Neutrophil (primary cell): Measurements from ENCODE around the gene KNDC1.

ENCODE experiments used
- H3K27ac ChIP-seq: fragments of 200-600 bp; sonication (generic); 2 replicates; pipeline ENCODE4 v1.5.1; 2016; ENCODE audit warnings: mild to moderate bottlenecking, moderate library complexity
- H3K27me3 ChIP-seq: fragments of 200-600 bp; sonication (generic); 2 replicates; pipeline ENCODE4 v1.6.0; 2016; ENCODE audit warnings: mild to moderate bottlenecking
- H3K36me3 ChIP-seq: fragments of 200-600 bp; sonication (generic); 2 replicates; pipeline ENCODE4 v1.5.1; 2017
- H3K4me1 ChIP-seq, 2 experiments: fragments of 200-600 bp in 1 of 2; sonication (generic) in 1 of 2; 1 replicate in 1 of 2; 2 replicates in 1 of 2; pipeline versions ENCODE4 v1.5.1 to v1.6.1; 2013 to 2016; ENCODE audit warnings: low read depth in 1 of 2, low read length in 1 of 2, mild to moderate bottlenecking in 1 of 2, moderate library complexity in 1 of 2; ENCODE audit not compliant: control insufficient read depth in 1 of 2, insufficient read depth in 1 of 2
- H3K4me3 ChIP-seq, 2 experiments: fragments of 200-600 bp in 1 of 2; sonication (generic) in 1 of 2; 1 replicate in 1 of 2; 2 replicates in 1 of 2; pipeline ENCODE4 v1.5.1; 2013 to 2016; ENCODE audit warnings: low read depth in 1 of 2, low read length in 1 of 2, mild to moderate bottlenecking in 1 of 2, moderate library complexity in 1 of 2
- H3K9me3 ChIP-seq: fragments of 200-600 bp; sonication (generic); 2 replicates; pipeline ENCODE4 v1.5.1; 2016
- CTCF ChIP-seq: fragments of 200-600 bp; sonication (generic); IDR thresholded peaks from 2 replicates; pipeline ENCODE4 v1.5.1; 2016; ENCODE audit warnings: antibody characterized with exemption

KNDC1 gene

GRCh38 chr10:133128126-133129070, 31.6 kb upstream of the KNDC1 start:
- Histone ChIP-seq H3K36me3 (no peaks in the 10 kb centered on the region), H3K4me1 (no peaks in the 10 kb centered on the region)
- TF ChIP-seq CTCF, result no peak

DNA sequence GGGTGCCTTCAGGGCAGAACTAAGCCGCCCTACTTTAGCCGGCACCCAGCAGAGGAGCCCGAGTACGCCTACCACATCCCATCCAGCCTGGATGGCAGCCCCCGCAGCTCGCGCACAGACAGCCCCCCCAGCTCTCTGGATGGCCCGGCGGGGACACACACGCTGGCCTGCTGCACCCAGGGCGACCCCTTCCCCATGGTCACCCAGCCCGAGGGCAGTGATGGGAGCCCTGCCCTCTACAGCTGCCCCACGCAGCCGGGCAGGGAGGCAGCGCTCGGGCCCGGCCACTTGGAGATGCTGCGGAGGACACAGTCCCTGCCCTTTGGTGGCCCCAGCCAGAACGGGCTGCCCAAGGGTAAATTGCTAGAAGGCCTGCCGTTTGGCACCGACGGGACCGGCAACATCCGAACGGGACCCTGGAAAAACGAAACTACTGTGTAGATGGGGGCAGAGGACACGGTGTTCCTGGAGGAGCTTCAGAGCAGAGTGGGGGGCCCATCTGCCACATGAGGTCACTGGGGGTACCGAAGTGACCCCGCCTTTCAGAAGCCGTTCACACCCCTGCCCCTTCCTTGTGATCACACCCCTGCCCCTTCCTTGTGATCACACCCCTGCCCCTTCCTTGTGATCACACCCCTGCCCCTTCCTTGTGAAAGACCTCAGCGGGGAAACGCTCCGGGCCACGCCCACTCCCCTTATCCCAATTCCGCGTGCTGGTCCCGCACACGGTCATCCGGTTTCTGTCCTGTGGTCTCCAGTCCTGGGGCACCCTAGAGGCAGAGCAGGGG, 30.8 kb upstream of the KNDC1 start:
- H3K4me1 ChIP-seq, result no peaks in the 10 kb centered on the region
- no peaks in the 10 kb centered on the region for H3K36me3 ChIP-seq
- no peak overlapping the region for H3K4me3 ChIP-seq
- no peaks in the 10 kb centered on the region for H3K9me3 ChIP-seq
- peaks cover 20% of the 10 kb centered on the region for H3K27me3 ChIP-seq
- no peak for TF ChIP-seq CTCF
- no peak overlapping the region for H3K27ac ChIP-seq

More at GRCh38 chr10:133128126-133129070, 31.6 kb upstream of the KNDC1 start:
- peaks cover 29% of the 10 kb centered on the region for H3K27me3 ChIP-seq
- no peaks in the 10 kb centered on the region for H3K9me3 ChIP-seq
- no peak overlapping the region for H3K4me3 ChIP-seq
- H3K27ac ChIP-seq, result no peak overlapping the region

DNA sequence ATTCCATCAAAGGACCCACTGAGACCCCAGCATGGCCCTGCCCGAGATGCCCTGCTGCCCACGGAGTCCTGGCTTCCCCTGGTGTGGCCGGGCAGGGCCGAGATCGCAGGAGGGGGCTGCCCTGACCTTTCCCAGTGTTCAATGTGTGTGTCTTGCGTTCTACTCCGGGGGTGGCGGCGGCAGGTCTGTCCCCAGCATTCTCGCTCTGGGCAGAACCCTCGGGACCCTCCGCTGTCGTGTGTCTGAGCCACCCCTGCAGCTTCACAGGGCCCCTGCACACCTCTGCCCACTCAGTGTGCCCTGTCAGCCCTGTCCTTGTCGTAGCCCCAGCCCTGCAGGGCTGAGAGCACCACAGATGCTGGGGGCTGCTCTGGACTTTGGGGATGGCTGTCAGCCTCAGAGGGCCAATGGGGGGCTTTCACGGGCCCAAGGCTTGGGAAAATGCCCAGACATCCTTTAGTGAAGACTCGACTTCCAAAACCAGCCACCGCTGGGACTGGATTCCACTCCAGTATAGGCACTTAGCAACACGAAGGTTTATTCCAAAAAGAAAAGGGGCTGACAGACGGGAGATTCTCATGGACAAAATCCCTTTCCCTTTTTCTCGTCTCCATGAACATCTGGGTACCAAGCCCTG, 30.0 kb upstream of the KNDC1 start:
- TF ChIP-seq CTCF, result no peak
- H3K27me3 ChIP-seq, result peaks cover 13% of the 10 kb centered on the region
- H3K9me3 ChIP-seq, result no peaks in the 10 kb centered on the region
- H3K4me1 ChIP-seq, result no peaks in the 10 kb centered on the region
- H3K27ac ChIP-seq, result no peak overlapping the region
- H3K4me3 ChIP-seq, result no peak overlapping the region
- no peaks in the 10 kb centered on the region for H3K36me3 ChIP-seq

- TF ChIP-seq CTCF, result no peak
- peaks cover 7% of the 10 kb centered on the region for H3K27me3 ChIP-seq
- H3K4me1 ChIP-seq, result no peaks in the 10 kb centered on the region
- no peaks in the 10 kb centered on the region for H3K9me3 ChIP-seq
- no peaks in the 10 kb centered on the region for H3K36me3 ChIP-seq
- no peak overlapping the region for H3K4me3 ChIP-seq
- no peak overlapping the region for H3K27ac ChIP-seq
These were observed 29.4 kb upstream of the KNDC1 start for GRCh38 chr10:133130602-133131001.

- H3K27me3 ChIP-seq, result peaks cover 3% of the 10 kb centered on the region
- H3K36me3 ChIP-seq, result no peaks in the 10 kb centered on the region
- H3K4me3 ChIP-seq, result no peak overlapping the region
These were observed 29.0 kb upstream of the KNDC1 start for GRCh38 chr10:133131053-133131452.

More at GRCh38 chr10:133131053-133131452, 29.0 kb upstream of the KNDC1 start:
- Histone ChIP-seq H3K4me1 (no peaks in the 10 kb centered on the region), H3K9me3 (no peaks in the 10 kb centered on the region), H3K27ac (no peak overlapping the region)
- no peak for TF ChIP-seq CTCF
